ENCODE data around the gene MRPS11. TPM values are rescaled to one million over a fixed set of nuclear protein-coding genes. Genes with fewer than 3 reads are reported as not detected.

MRPS11 gene
- total and polyA plus RNA-seq, 2 of the 8 experiments (the other 6 are each of a cell fraction or from before 2014, with no cell fraction given): 41.4 to 59.2 TPM

GRCh38 chr15:88512078-88512477 is 44.6 kb downstream of the MRPS11 start:
- no peaks in the 10 kb centered on the region for H3K79me2 ChIP-seq (ENCODE audit: control insufficient read depth in 1 of 2, insufficient read depth in 2 of 2, low read length in 2 of 2)
- H3K4ac ChIP-seq (replicated peaks; ENCODE audit: insufficient read length, low read depth, low read length): no peak overlapping the region
- peaks cover 0 to 10% (median 2%) of the 10 kb centered on the region in 4 experiments; a peak in 3 of 8 replicates for H3K36me3 ChIP-seq (ENCODE audit: control insufficient read depth in 2 of 4, insufficient read depth in 4 of 4, low read length in 3 of 4)
- H3K18ac ChIP-seq (ENCODE audit: extremely low read depth, low read length): no peak overlapping the region
- ChIA-PET POLR2A (ENCODE audit: partially characterized antibody) (interaction anchor here (0.6 to 1.1 kb wide), 2 partner anchors 10 to 103 kb away, joined by 3 read pairs; no protein-coding TSS in a partner anchor), CTCF (ENCODE audit: partially characterized antibody) (interaction anchor here (1.2 to 2.2 kb wide), 2 partner anchors 31 to 32 kb away, joined by 3 to 6 read pairs; no protein-coding TSS in a partner anchor)
- H4K8ac ChIP-seq (ENCODE audit: extremely low read depth, insufficient read depth, low read length): no peak overlapping the region
- no peaks in the 10 kb centered on the region for H3K79me1 ChIP-seq (ENCODE audit: low read depth, low read length)
- no peak overlapping the region for H2AK5ac ChIP-seq (ENCODE audit: low read depth, low read length)
- H3K9me3 ChIP-seq (ENCODE audit: insufficient read depth in 2 of 2, low read depth in 1 of 2, low read length in 1 of 2): no peaks in the 10 kb centered on the region
- no peak overlapping the region for H2BK20ac ChIP-seq (ENCODE audit: low read length)
- H4K20me1 ChIP-seq (replicated peaks in 1 of 2; ENCODE audit: control insufficient read depth in 1 of 2, insufficient read depth in 2 of 2, low read length in 2 of 2): no peaks in the 10 kb centered on the region
- no peak overlapping the region for H4K5ac ChIP-seq (ENCODE audit: insufficient read length, low read depth, low read length)
- H2BK120ac ChIP-seq (replicated peaks; ENCODE audit: low read depth, low read length): no peak overlapping the region
- H3K4me3 ChIP-seq (ENCODE audit: extremely low read depth in 1 of 4, insufficient read depth in 2 of 4, low read depth in 3 of 4, low read length in 4 of 4): no peak overlapping the region
- H2BK5ac ChIP-seq (ENCODE audit: low read depth, low read length): no peak overlapping the region
- no peak overlapping the region for H3K27ac ChIP-seq (ENCODE audit: low read depth, low read length)
- WGBS, 2 experiments (ENCODE audit: extremely low coverage in 1 of 2, insufficient coverage in 1 of 2, insufficient read length in 1 of 2, insufficient replicate concordance in 2 of 2, low coverage in 1 of 2, low lambda C conversion rate in 2 of 2, missing lambda C conversion rate in 1 of 2): 94% methylated on average over 3 of the region's 3 CpGs; no CpG with 5 or more reads in 1 of the 2 experiments
- H3K9ac ChIP-seq (replicated peaks in 1 of 4; ENCODE audit: extremely low read depth in 1 of 4, low read depth in 3 of 4, low read length in 3 of 4): no peak overlapping the region
- no peaks in the 10 kb centered on the region for H3K4me1 ChIP-seq (replicated peaks in 1 of 4; ENCODE audit: control insufficient read depth in 3 of 4, insufficient read depth in 4 of 4, low read length in 3 of 4)
- no peak overlapping the region for H3K56ac ChIP-seq (replicated peaks; ENCODE audit: insufficient read length, low read depth, low read length)
- no peak for DNase-seq (ENCODE audit: low read depth in 1 of 2, low spot score in 2 of 2)
- H2BK15ac ChIP-seq (ENCODE audit: low read length): no peak overlapping the region
- no peak overlapping the region for H3K23ac ChIP-seq (ENCODE audit: insufficient read length)
- H3K27me3 ChIP-seq (replicated peaks in 1 of 4; ENCODE audit: control insufficient read depth in 3 of 4, extremely low read depth in 1 of 4, insufficient read depth in 3 of 4, low read length in 3 of 4): no peaks in the 10 kb centered on the region
- no peak overlapping the region for H2BK12ac ChIP-seq (ENCODE audit: low read depth, low read length)
- no peak overlapping the region for H2AFZ ChIP-seq (ENCODE audit: low read length)
- TF ChIP-seq GABPA (IDR thresholded peaks at IDR 0.05; ENCODE audit: borderline replicate concordance, insufficient read depth, low read length) (no peak), BACH1 (IDR thresholded peaks at IDR 0.05; ENCODE audit: low read length) (no peak), PHF8 (conservative IDR thresholded peaks at IDR 0.05; ENCODE audit: low read depth, low read length) (no peak), ZNF274 (IDR thresholded peaks at IDR 0.05; ENCODE audit: borderline replicate concordance, extremely low read depth, low read length) (no peak), JUND (IDR thresholded peaks at IDR 0.05; ENCODE audit: low read length) (no peak), TBP (IDR thresholded peaks at IDR 0.05; ENCODE audit: low read depth, low read length) (no peak), ATF2 (IDR thresholded peaks at IDR 0.05; ENCODE audit: low read length) (no peak), SIN3A (conservative IDR thresholded peaks at IDR 0.05 in 1 of 2, IDR thresholded peaks at IDR 0.05 in 1 of 2; ENCODE audit: low read depth in 1 of 2, low read length in 2 of 2) (no peak), EZH2 (IDR thresholded peaks at IDR 0.05; ENCODE audit: low read depth, low read length, severe bottlenecking) (no peak)
- no peak overlapping the region for H4K91ac ChIP-seq (replicated peaks; ENCODE audit: insufficient read length, low read length)
- FAIRE-seq: no peak
- H3K14ac ChIP-seq (ENCODE audit: insufficient read length): no peak overlapping the region
- no peaks in the 10 kb centered on the region for H3K23me2 ChIP-seq (ENCODE audit: low read depth, low read length)
- H3K4me2 ChIP-seq (ENCODE audit: insufficient read depth in 1 of 2, low read depth in 2 of 2, low read length in 2 of 2): no peak overlapping the region

Measured in H1 (cell line).